KMS-11 (cell line): ENCODE results near the gene LRRK1.

ENCODE experiments used
- H2AFZ ChIP-seq: fragments of 200-600 bp; sonication (generic); 2 replicates; pipeline ENCODE4 v1.6.1; 2016; ENCODE audit warnings: antibody characterized with exemption, mixed run types, low read depth
- H3K27ac ChIP-seq: fragments of 200-600 bp; sonication (generic); 2 replicates; pipeline ENCODE4 v1.6.1; 2016; ENCODE audit warnings: mild to moderate bottlenecking, mixed run types
- H3K27me3 ChIP-seq: fragments of 200-600 bp; sonication (generic); 2 replicates; pipeline ENCODE4 v1.6.1; 2017; ENCODE audit warnings: mild to moderate bottlenecking, low read depth, mixed run types, moderate library complexity; ENCODE audit not compliant: insufficient read depth
- H3K36me3 ChIP-seq: fragments of 200-600 bp; sonication (generic); 2 replicates; pipeline ENCODE4 v1.6.1; 2017; ENCODE audit warnings: mild to moderate bottlenecking, mixed run types; ENCODE audit not compliant: insufficient read depth
- H3K4me1 ChIP-seq: fragments of 200-600 bp; sonication (generic); 2 replicates; pipeline ENCODE4 v1.6.1; 2016; ENCODE audit warnings: mild to moderate bottlenecking, low read depth, mixed run types; ENCODE audit not compliant: poor library complexity, severe bottlenecking
- H3K4me2 ChIP-seq: fragments of 200-600 bp; sonication (generic); 2 replicates; pipeline ENCODE4 v1.7.0; 2016; ENCODE audit warnings: mild to moderate bottlenecking, mixed run types
- H3K4me3 ChIP-seq: fragments of 200-600 bp; sonication (generic); IDR thresholded peaks from 2 replicates; pipeline ENCODE4 v1.6.1; 2017; ENCODE audit warnings: low read depth, low read length, mixed read lengths; ENCODE audit not compliant: insufficient read depth
- H3K79me2 ChIP-seq: fragments of 200-600 bp; sonication (generic); 2 replicates; pipeline ENCODE4 v1.6.1; 2016; ENCODE audit warnings: low read depth, mixed run types; ENCODE audit not compliant: insufficient read depth
- H3K9ac ChIP-seq: fragments of 200-600 bp; sonication (generic); 2 replicates; pipeline ENCODE4 v1.6.1; 2016; ENCODE audit warnings: mild to moderate bottlenecking, mixed run types
- H4K20me1 ChIP-seq: fragments of 200-600 bp; sonication (generic); 2 replicates; pipeline ENCODE4 v1.6.1; 2016; ENCODE audit warnings: mild to moderate bottlenecking, mixed run types; ENCODE audit not compliant: insufficient read depth
- CTCF ChIP-seq: fragments of 200-600 bp; sonication (generic); conservative IDR thresholded peaks from 2 replicates; pipeline ENCODE4 v1.6.1; 2017; ENCODE audit warnings: low read depth, mild to moderate bottlenecking, antibody characterized with exemption, low read length, moderate library complexity, mixed read lengths

LRRK1 gene

GRCh38 chr15:101108461-101108775 lies 189.3 kb downstream of the LRRK1 start:
- H3K4me1 ChIP-seq = peaks cover 9% of the 10 kb centered on the region
- no peak overlapping the region for H3K4me3 ChIP-seq
- no peaks in the 10 kb centered on the region for H3K36me3 ChIP-seq
- no peak for TF ChIP-seq CTCF
- no peaks in the 10 kb centered on the region for H3K79me2 ChIP-seq
- no peak overlapping the region for H3K4me2 ChIP-seq
- H4K20me1 ChIP-seq = no peaks in the 10 kb centered on the region
- H3K9ac ChIP-seq = no peak overlapping the region
- no peak overlapping the region for H3K27ac ChIP-seq
- no peak overlapping the region for H2AFZ ChIP-seq
- H3K27me3 ChIP-seq = no peaks in the 10 kb centered on the region

GRCh38 chr15:101108791-101109190 lies 189.6 kb downstream of the LRRK1 start:
- Histone ChIP-seq H3K79me2 (no peaks in the 10 kb centered on the region), H3K36me3 (no peaks in the 10 kb centered on the region), H3K27ac (no peak overlapping the region), H4K20me1 (no peaks in the 10 kb centered on the region), H3K9ac (no peak overlapping the region), H3K4me2 (no peak overlapping the region), H2AFZ (no peak overlapping the region), H3K4me3 (no peak overlapping the region), H3K4me1 (peaks cover 9% of the 10 kb centered on the region), H3K27me3 (no peaks in the 10 kb centered on the region)
- TF ChIP-seq CTCF = no peak

GRCh38 chr15:101110681-101111569 lies 191.8 kb downstream of the LRRK1 start:
- H3K4me2 ChIP-seq = no peak overlapping the region
- no peak for TF ChIP-seq CTCF
- H4K20me1 ChIP-seq = no peaks in the 10 kb centered on the region
- no peaks in the 10 kb centered on the region for H3K36me3 ChIP-seq
- H3K9ac ChIP-seq = no peak overlapping the region
- peaks cover 9% of the 10 kb centered on the region for H3K4me1 ChIP-seq
- no peaks in the 10 kb centered on the region for H3K27me3 ChIP-seq
- no peak overlapping the region for H3K27ac ChIP-seq
- no peak overlapping the region for H3K4me3 ChIP-seq
- no peak overlapping the region for H2AFZ ChIP-seq
- no peaks in the 10 kb centered on the region for H3K79me2 ChIP-seq

- no peak overlapping the region for H2AFZ ChIP-seq
- H3K36me3 ChIP-seq = no peaks in the 10 kb centered on the region
- H4K20me1 ChIP-seq = no peaks in the 10 kb centered on the region
- H3K4me2 ChIP-seq = no peak overlapping the region
- no peak overlapping the region for H3K4me3 ChIP-seq
- no peak overlapping the region for H3K27ac ChIP-seq
- TF ChIP-seq CTCF = no peak
- peaks cover 9% of the 10 kb centered on the region for H3K4me1 ChIP-seq
- H3K79me2 ChIP-seq = no peaks in the 10 kb centered on the region
- no peaks in the 10 kb centered on the region for H3K27me3 ChIP-seq
- no peak overlapping the region for H3K9ac ChIP-seq
Measured at GRCh38 chr15:101111570-101112262, 192.6 kb downstream of the LRRK1 start.
